B cell (primary cell): ENCODE measurements around the gene GPHA2. TPM values are rescaled to one million over a fixed set of nuclear protein-coding genes. Genes with fewer than 3 reads are reported as not detected.

Source experiments
- ATAC-seq: fragments of 200-7000 bp; cut with Tn5 transposase; one replicate; pipeline ENCODE4 v1.10.0; 2021; ENCODE audit warnings: low read depth, mild to moderate bottlenecking, moderate number of reproducible peaks, moderate library complexity
- CTCF ChIA-PET: fragments of 350-600 bp; sonication (Branson Sonifier 250); formaldehyde crosslinking; loops from one replicate; lab custom pipeline; 2021; ENCODE audit warnings: antibody characterized with exemption, inconsistent platforms; lab: Charles Lee
- POLR2A ChIA-PET: fragments of 350-600 bp; sonication (Branson Sonifier 250); formaldehyde crosslinking; loops from one replicate; lab custom pipeline; 2021; ENCODE audit warnings: antibody characterized with exemption; lab: Charles Lee
- DNase-seq: peaks from one replicate; pipeline ENCODE4 v3.0.0; 2013
- H2AFZ ChIP-seq: 2 replicates; pipeline ENCODE4 v1.6.1; 2012; ENCODE audit warnings: mild to moderate bottlenecking, low read depth, low read length; ENCODE audit not compliant: insufficient read depth, poor library complexity, severe bottlenecking
- H3K27ac ChIP-seq, 2 donors: 1 replicate in 1 of 2; 2 replicates in 1 of 2; pipeline ENCODE4 v1.5.1; 2012 to 2013; ENCODE audit warnings: low read length in 2 of 2, mild to moderate bottlenecking in 2 of 2, moderate library complexity in 1 of 2
- H3K27me3 ChIP-seq, 4 experiments: fragments of 200-600 bp in 1 of 4; sonication (generic) in 1 of 4; replicated peaks in 1 of 4; 1 replicate in 2 of 4; 2 replicates in 2 of 4; pipeline versions ENCODE4 v1.6.1 to v1.7.0; 2013 to 2016; ENCODE audit warnings: low read length in 3 of 4, mild to moderate bottlenecking in 2 of 4, mixed read lengths in 1 of 4, moderate library complexity in 1 of 4; ENCODE audit not compliant: insufficient read depth in 4 of 4, control insufficient read depth in 3 of 4; ENCODE audit errors: control extremely low read depth in 1 of 4
- H3K36me3 ChIP-seq, 2 experiments: replicated peaks in 1 of 2; 1 replicate in 1 of 2; 2 replicates in 1 of 2; pipeline versions ENCODE4 v1.6.1 to v1.7.1; 2013; ENCODE audit warnings: low read length in 1 of 2; ENCODE audit not compliant: insufficient read depth in 2 of 2, control insufficient read depth in 1 of 2; ENCODE audit errors: control extremely low read depth in 1 of 2, extremely low read depth in 1 of 2
- H3K4me1 ChIP-seq, 2 donors: fragments of 200-600 bp in 1 of 2; sonication (generic) in 1 of 2; 1 replicate in 1 of 2; 2 replicates in 1 of 2; pipeline versions ENCODE4 v1.5.1 to v1.6.1; 2013 to 2017; ENCODE audit warnings: low read length in 2 of 2; ENCODE audit not compliant: control insufficient read depth in 2 of 2, insufficient read depth in 2 of 2
- H3K4me2 ChIP-seq: replicated peaks from 2 replicates; pipeline ENCODE3; 2012; ENCODE audit warnings: mild to moderate bottlenecking, low read depth, low read length; ENCODE audit not compliant: poor library complexity, severe bottlenecking
- H3K4me3 ChIP-seq, 5 experiments: fragments of 200-600 bp in 1 of 5; sonication (generic) in 1 of 5; 1 replicate in 3 of 5; 2 replicates in 2 of 5; pipeline versions ENCODE4 v1.5.1 to v1.7.0; 2011 to 2016; ENCODE audit warnings: low read length in 4 of 5, mild to moderate bottlenecking in 4 of 5, low read depth in 2 of 5, control low read depth in 1 of 5, moderate library complexity in 1 of 5; ENCODE audit not compliant: insufficient read depth in 1 of 5; ENCODE audit errors: control extremely low read depth in 1 of 5, extremely low read depth in 1 of 5
- H3K79me2 ChIP-seq: fragments of 200-600 bp; sonication (generic); one replicate; pipeline ENCODE4 v1.6.0; 2016; ENCODE audit warnings: low read length; ENCODE audit not compliant: control insufficient read depth, insufficient read depth
- H3K9ac ChIP-seq: fragments of 200-600 bp; sonication (generic); 2 replicates; pipeline ENCODE4 v1.6.1; 2017; ENCODE audit warnings: mild to moderate bottlenecking, low read length, moderate library complexity
- H3K9me3 ChIP-seq, 3 donors: one replicate each; pipeline versions ENCODE4 v1.6.1 to v1.7.1; 2013; ENCODE audit warnings: low read length in 2 of 3; ENCODE audit not compliant: control insufficient read depth in 2 of 3, insufficient read depth in 1 of 3; ENCODE audit errors: control extremely low read depth in 1 of 3
- H4K20me1 ChIP-seq: 2 replicates; pipeline ENCODE4 v1.6.0; 2012; ENCODE audit warnings: mild to moderate bottlenecking, low read length; ENCODE audit not compliant: insufficient read depth, control insufficient read depth, poor library complexity, severe bottlenecking
- H3K27ac Mint-ChIP-seq: one replicate; pipeline ENCODE4 v1.8.0; 2021; ENCODE audit warnings: mixed read lengths
- H3K27me3 Mint-ChIP-seq: one replicate; pipeline ENCODE4 v1.8.0; 2021; ENCODE audit warnings: mixed read lengths
- H3K4me1 Mint-ChIP-seq: one replicate; pipeline ENCODE4 v1.8.0; 2021; ENCODE audit warnings: mixed read lengths
- H3K4me3 Mint-ChIP-seq: one replicate; pipeline ENCODE4 v1.8.0; 2021; ENCODE audit warnings: mixed read lengths
- H3K9me3 Mint-ChIP-seq: one replicate; pipeline ENCODE4 v1.8.0; 2022; ENCODE audit warnings: mixed read lengths; ENCODE audit not compliant: insufficient read depth
- CTCF ChIP-seq: fragments of 200-600 bp; IDR thresholded peaks from one replicate; pipeline ENCODE4 v1.8.0; 2022; ENCODE audit warnings: antibody characterized with exemption, mild to moderate bottlenecking
- EZH2 ChIP-seq: IDR thresholded peaks from 2 replicates; pipeline ENCODE4 v1.6.1; 2012; ENCODE audit warnings: borderline replicate concordance, low read depth, mild to moderate bottlenecking, moderate library complexity, low read length; ENCODE audit not compliant: insufficient read depth, poor library complexity, severe bottlenecking
- WGBS: methylation state at CpG from one replicate; pipeline ENCODE4 v1.1.5; 2013; ENCODE audit warnings: missing lambda C conversion rate; ENCODE audit not compliant: insufficient coverage; 5-methylcytosine and 5-hydroxymethylcytosine counted together
- intact Hi-C: fragments of 100-400 bp; cut with micrococcal nuclease; formaldehyde crosslinking; loops from one replicate; pipeline ENCODE4 v1.10.0; 2022
- polyA plus RNA-seq: library from polyadenylated mRNA; depleted of rRNA; stranded (reverse); fragments of >200 nt; gene quantifications from 2 replicates; pipeline ENCODE4 v1.2.3, GENCODE V29; 2012
- total RNA-seq, 2 donors: library from RNA; stranded (reverse); fragments of 120-200 nt in 1 of 2; gene quantifications; 1 replicate in 1 of 2; 2 replicates in 1 of 2; pipeline versions ENCODE4 v1.2.3 to v1.2.4, GENCODE V29; 2013 to 2022

The GPHA2 gene
- total and polyA plus RNA-seq, 2 donors (not counting 1 experiment from before 2014, with no cell fraction given) = 0.39 to 2.8 TPM

GRCh38 chr11:64920124-64920523 is 15.6 kb downstream of the GPHA2 start:
- CTCF ChIA-PET = interaction anchor here (0.6 to 1.3 kb wide), 4 partner anchors 24 to 589 kb away, joined by 3 to 5 read pairs (median 3); no protein-coding TSS in a partner anchor
- Mint-ChIP-seq H3K9me3 (no peaks in the 10 kb centered on the region), H3K27ac (no peak overlapping the region), H3K4me1 (peaks cover 42% of the 10 kb centered on the region), H3K4me3 (no peak overlapping the region), H3K27me3 (no peaks in the 10 kb centered on the region)
- no peak overlapping the region for H2AFZ ChIP-seq
- 88% methylated on average over 1 of the region's 2 CpGs for WGBS
- no peak overlapping the region for H3K4me3 ChIP-seq
- ATAC-seq (no peak), DNase-seq (no peak)
- H3K79me2 ChIP-seq = peaks cover 23% of the 10 kb centered on the region
- H3K4me1 ChIP-seq = peaks cover 26 to 47% of the 10 kb centered on the region in 2 donors
- H3K4me2 ChIP-seq = no peak overlapping the region
- no peaks in the 10 kb centered on the region for H3K9me3 ChIP-seq
- no peaks in the 10 kb centered on the region for H3K27me3 ChIP-seq
- POLR2A ChIA-PET = interaction anchor here (0.5 kb wide), 1 partner anchor 223 kb away, joined by 5 read pairs; no protein-coding TSS in a partner anchor
- no peak overlapping the region for H3K9ac ChIP-seq
- no peaks in the 10 kb centered on the region for H4K20me1 ChIP-seq
- TF ChIP-seq CTCF (no peak), EZH2 (no peak)
- H3K27ac ChIP-seq = no peak overlapping the region
- intact Hi-C loops = no loop called here
- no peaks in the 10 kb centered on the region for H3K36me3 ChIP-seq

DNA sequence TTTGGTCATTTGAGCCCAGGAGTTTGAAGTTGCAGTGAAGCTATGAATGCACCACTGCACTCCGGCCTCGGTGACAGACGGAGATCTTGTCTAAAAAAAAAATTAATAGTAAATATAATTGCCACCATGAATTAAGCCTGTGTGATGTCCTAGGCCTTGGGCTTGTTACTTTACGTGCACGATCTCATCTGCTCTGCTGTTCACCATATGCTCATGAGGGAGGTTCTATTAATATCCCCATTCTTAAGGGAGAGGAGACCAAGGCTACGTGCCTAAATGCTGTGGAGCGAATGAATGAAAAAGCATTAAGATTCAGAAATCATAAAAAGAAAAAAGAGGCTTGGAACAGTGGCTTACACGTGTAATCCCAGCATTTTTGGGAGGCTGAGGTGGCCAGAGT is 16.1 kb downstream of the GPHA2 start:
- Histone ChIP-seq H3K9ac (no peak overlapping the region), H3K4me3 (no peak overlapping the region), H3K9me3 (no peaks in the 10 kb centered on the region), H3K4me2 (no peak overlapping the region), H3K27me3 (no peaks in the 10 kb centered on the region), H3K4me1 (peaks cover 26 to 45% of the 10 kb centered on the region in 2 donors), H3K27ac (no peak overlapping the region), H3K36me3 (no peaks in the 10 kb centered on the region), H2AFZ (no peak overlapping the region), H3K79me2 (peaks cover 22% of the 10 kb centered on the region), H4K20me1 (no peaks in the 10 kb centered on the region)
- ATAC-seq (no peak), DNase-seq (no peak)
- POLR2A ChIA-PET = interaction anchor here (0.5 kb wide), 1 partner anchor 223 kb away, joined by 5 read pairs; no protein-coding TSS in a partner anchor
- Mint-ChIP-seq H3K4me3 (no peak overlapping the region), H3K27me3 (no peaks in the 10 kb centered on the region), H3K4me1 (peaks cover 41% of the 10 kb centered on the region), H3K9me3 (no peaks in the 10 kb centered on the region), H3K27ac (no peak overlapping the region)
- no peak for TF ChIP-seq CTCF
- TF ChIP-seq EZH2 = no peak
- intact Hi-C loops = loop anchor here (5.0 to 10.0 kb wide), 2 partner anchors 53 to 195 kb away; partner anchors contain the start of genes MAJIN, TM7SF2 and ZNHIT2
- CTCF ChIA-PET = interaction anchor here (1.3 to 2.8 kb wide), 3 partner anchors 26 to 77 kb away, joined by 3 to 9 read pairs (median 7); partner anchors contain the start of gene BATF2
- WGBS = no CpG with 5 or more reads among the region's 8 CpGs
